GM19238 (cell line): Measurements from ENCODE around the gene TMBIM1.

Experiments
- DNase-seq: peaks from one replicate; pipeline ENCODE4 v3.0.0; 2011; ENCODE audit warnings: low spot score; ENCODE audit not compliant: insufficient read length

Gene TMBIM1

GRCh38 chr2:218259099-218259961, 33.0 kb downstream of the TMBIM1 start:
- no peak for DNase-seq

- DNase-seq, result peak; percentile 72
Measured at GRCh38 chr2:218257390-218257981, 34.8 kb downstream of the TMBIM1 start.

- no peak for DNase-seq
Measured at GRCh38 chr2:218256612-218257350, 35.5 kb downstream of the TMBIM1 start.

- no peak for DNase-seq
Measured at GRCh38 chr2:218255446-218255845, 36.9 kb downstream of the TMBIM1 start.

- DNase-seq, result no peak
Measured at GRCh38 chr2:218253232-218253625, 39.1 kb downstream of the TMBIM1 start.

GRCh38 chr2:218252509-218253231, 39.6 kb downstream of the TMBIM1 start:
- no peak for DNase-seq

DNA sequence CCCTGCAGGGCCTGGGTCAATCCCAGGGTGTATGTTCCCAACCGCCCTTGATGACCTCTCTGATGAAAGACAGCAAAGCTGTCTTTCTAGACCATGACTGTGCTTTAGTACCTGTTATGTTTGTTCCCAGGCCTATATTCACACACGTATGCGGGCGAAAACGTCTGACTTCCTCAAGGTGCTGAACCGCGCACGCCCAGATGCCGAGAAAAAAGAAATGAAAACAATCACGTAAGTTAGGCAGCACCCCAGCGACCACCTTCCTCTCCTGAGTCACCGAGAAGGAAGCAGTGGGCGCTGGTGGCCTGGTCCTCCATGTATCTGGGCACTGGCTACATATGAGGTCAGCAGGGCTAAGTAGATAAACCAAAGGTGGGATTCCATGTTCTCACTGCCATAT, 42.6 kb downstream of the TMBIM1 start:
- no peak for DNase-seq

GRCh38 chr2:218245214-218245613, 47.1 kb downstream of the TMBIM1 start:
- DNase-seq, result no peak

- no peak for DNase-seq
Measured at GRCh38 chr2:218244665-218245064, 47.6 kb downstream of the TMBIM1 start.

DNA sequence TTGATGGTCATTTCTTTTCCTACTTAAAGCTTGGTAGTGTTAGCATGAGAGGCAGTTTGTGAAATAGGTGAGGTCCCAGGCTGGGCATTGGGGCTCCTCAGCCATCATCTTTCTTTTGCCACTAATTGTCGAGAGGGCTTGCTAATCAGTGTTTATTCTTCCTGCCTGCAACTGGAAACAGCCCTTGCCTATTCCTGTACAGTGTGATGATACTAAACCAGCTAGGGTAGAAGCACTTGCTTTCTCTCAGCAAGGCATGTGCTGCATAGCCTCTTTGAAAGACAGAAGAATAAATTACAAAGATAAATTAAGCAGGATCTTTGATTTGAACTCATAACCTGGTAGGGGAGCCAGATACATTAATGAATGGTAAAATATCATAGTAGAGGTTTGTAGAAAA, 48.1 kb downstream of the TMBIM1 start:
- no peak for DNase-seq

DNA sequence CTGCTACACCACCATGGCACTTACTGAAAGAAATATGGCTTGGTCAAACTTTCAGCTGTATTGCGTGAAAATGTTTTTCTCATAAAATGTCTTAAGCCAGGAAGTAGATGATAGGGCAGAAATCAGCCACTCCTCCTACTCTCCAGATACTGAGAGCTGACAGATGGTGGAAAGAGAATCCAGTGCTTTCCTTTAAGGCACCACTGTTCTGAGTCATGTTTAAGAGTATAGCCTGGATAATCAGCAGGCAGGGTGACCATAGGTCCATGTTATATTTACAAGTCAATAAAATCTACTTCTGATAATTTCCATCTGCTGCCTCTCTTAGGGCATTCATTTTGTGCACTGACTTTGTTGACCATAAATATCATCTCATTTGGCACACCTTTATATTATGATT, 53.4 kb downstream of the TMBIM1 start:
- no peak for DNase-seq

GRCh38 chr2:218236829-218237228, 55.5 kb downstream of the TMBIM1 start:
- no peak for DNase-seq

- no peak for DNase-seq
Measured at GRCh38 chr2:218235017-218235416, 57.3 kb downstream of the TMBIM1 start.

- no peak for DNase-seq
Measured at GRCh38 chr2:218234521-218234920, 57.8 kb downstream of the TMBIM1 start.

GRCh38 chr2:218233543-218233942, 58.8 kb downstream of the TMBIM1 start:
- no peak for DNase-seq

DNA sequence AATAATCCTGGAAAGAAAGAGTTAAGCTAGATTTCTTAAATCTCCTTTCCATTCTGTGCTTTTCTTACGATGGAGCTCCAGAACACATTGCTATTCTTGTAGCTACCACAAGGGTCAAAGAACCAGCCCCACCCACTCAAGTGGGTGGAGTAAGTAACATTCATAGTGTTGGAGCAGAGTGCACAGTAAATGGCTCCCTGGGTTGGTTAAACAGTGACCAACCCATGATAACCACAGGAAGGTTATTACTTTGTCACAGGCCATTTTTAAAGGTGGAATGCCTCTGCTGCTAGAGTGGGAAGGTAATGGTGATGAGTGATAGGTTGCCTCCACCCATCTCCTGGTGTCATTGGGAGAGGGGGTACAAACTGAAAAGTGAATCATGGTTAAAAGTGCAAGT, 61.4 kb downstream of the TMBIM1 start:
- DNase-seq, result no peak

- no peak for DNase-seq
Measured at GRCh38 chr2:218229851-218230250, 62.5 kb downstream of the TMBIM1 start.

- peak; percentile 29 for DNase-seq
Measured at GRCh38 chr2:218229239-218229638, 63.1 kb downstream of the TMBIM1 start.

DNA sequence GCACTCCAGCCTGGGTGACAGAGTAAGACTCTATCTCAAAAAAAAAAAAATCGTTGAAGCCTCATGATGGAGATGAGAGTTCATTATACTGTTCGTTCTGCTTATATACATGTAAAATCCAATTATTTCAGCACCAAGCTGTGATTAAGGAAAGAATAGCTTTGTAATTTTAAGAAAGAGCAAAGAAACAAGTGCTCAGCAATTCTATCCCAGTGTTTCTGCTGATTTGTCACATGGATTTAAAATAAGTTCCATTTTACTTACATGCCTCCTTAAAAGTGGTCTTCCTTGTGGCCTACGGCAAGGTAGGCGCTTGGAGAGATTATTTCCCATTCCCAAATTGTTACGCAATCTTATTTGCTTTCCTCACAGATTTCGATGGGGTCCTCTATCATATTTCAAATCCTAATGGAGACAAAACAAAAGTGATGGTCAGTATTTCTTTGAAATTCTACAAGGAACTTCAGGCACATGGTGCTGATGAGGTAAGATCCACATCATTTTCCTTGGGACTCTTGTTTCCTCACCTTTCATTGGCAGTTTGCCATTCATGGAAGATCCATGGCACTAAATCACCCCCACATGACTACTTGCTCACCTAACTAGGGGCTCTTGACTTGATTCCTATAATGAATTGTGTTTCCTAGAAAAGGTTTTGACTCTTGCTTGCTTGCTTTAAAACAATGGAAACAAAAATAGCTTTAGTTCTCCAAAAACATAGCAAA, 63.8 kb downstream of the TMBIM1 start:
- DNase-seq, result no peak

DNA sequence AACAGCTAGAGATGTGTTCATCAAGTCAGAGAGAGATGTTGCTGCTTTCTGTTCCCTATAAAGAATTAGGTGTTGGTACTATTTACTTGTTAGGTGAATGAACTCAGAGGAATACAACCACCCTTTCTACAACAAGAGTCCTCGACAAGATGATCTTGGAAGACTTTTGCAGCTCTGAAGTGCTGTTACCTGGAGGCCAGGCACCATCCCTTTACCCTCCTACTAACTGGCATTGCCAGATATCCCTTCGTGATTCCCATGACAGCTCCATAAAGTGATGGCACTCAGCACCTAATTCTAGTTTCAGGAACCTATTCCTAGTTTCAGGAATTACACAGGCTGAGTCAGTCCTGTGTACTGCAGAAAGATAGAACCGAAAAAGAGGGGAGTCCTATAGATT, 65.4 kb downstream of the TMBIM1 start:
- no peak for DNase-seq
